Activated T-cell treated with anti-CD3 and anti-CD28 coated beads for 48 hours (primary cell): ENCODE measurements around the gene BICC1.

ENCODE experiments used
- DNase-seq: peaks from one replicate; pipeline ENCODE4 v3.0.0-alpha.2; 2020; ENCODE audit warnings: low read depth

The BICC1 gene

GRCh38 chr10:58712141-58712540, 199.5 kb downstream of the BICC1 start:
- no peak for DNase-seq

GRCh38 chr10:58712982-58713381, 200.3 kb downstream of the BICC1 start:
- no peak for DNase-seq

- no peak for DNase-seq
Observed at GRCh38 chr10:58714409-58714808, 201.7 kb downstream of the BICC1 start.

- DNase-seq, result no peak
Observed at GRCh38 chr10:58715061-58715460, 202.4 kb downstream of the BICC1 start.

- no peak for DNase-seq
Observed at GRCh38 chr10:58718596-58718995, 205.9 kb downstream of the BICC1 start.

GRCh38 chr10:58721601-58722281, 209.1 kb downstream of the BICC1 start:
- DNase-seq, result no peak

GRCh38 chr10:58723186-58723585, 210.5 kb downstream of the BICC1 start:
- DNase-seq, result no peak

GRCh38 chr10:58723966-58724365, 211.3 kb downstream of the BICC1 start:
- DNase-seq, result no peak

GRCh38 chr10:58724781-58725180, 212.1 kb downstream of the BICC1 start:
- DNase-seq, result no peak

GRCh38 chr10:58725901-58726300, 213.2 kb downstream of the BICC1 start:
- DNase-seq, result no peak

- no peak for DNase-seq
Observed at GRCh38 chr10:58727633-58728032, 215.0 kb downstream of the BICC1 start.

- DNase-seq, result no peak
Observed at GRCh38 chr10:58731276-58731675, 218.6 kb downstream of the BICC1 start.

GRCh38 chr10:58733436-58733835, 220.8 kb downstream of the BICC1 start:
- DNase-seq, result no peak

GRCh38 chr10:58734116-58734515, 221.4 kb downstream of the BICC1 start:
- DNase-seq, result no peak

- DNase-seq, result no peak
Observed at GRCh38 chr10:58734664-58735063, 222.0 kb downstream of the BICC1 start.

- DNase-seq, result no peak
Observed at GRCh38 chr10:58735087-58735486, 222.4 kb downstream of the BICC1 start.

- DNase-seq, result no peak
Observed at GRCh38 chr10:58740620-58741369, 228.1 kb downstream of the BICC1 start.

- no peak for DNase-seq
Observed at GRCh38 chr10:58741673-58742072, 229.0 kb downstream of the BICC1 start.

GRCh38 chr10:58742141-58742540, 229.5 kb downstream of the BICC1 start:
- DNase-seq, result no peak

GRCh38 chr10:58743466-58744115, 230.9 kb downstream of the BICC1 start:
- no peak for DNase-seq

GRCh38 chr10:58746474-58747185, 234.0 kb downstream of the BICC1 start:
- DNase-seq, result no peak

GRCh38 chr10:58747687-58748086, 235.0 kb downstream of the BICC1 start:
- no peak for DNase-seq

- no peak for DNase-seq
Observed at GRCh38 chr10:58752665-58753064, 240.0 kb downstream of the BICC1 start.
